Stimulated activated CD4-positive, alpha-beta T cell treated with anti-CD3 and anti-CD28 coated beads, Interleukin-15, amount 100 ng/mL, for 24 hours (primary cell): ENCODE data around the gene ESPNL.
A peak's percentile ranks its signal among the peaks of the same experiment; 100 is the strongest.

ENCODE experiments used
- DNase-seq: peaks from one replicate; pipeline ENCODE4 v3.0.0-alpha.2; 2020

The ESPNL gene

DNA sequence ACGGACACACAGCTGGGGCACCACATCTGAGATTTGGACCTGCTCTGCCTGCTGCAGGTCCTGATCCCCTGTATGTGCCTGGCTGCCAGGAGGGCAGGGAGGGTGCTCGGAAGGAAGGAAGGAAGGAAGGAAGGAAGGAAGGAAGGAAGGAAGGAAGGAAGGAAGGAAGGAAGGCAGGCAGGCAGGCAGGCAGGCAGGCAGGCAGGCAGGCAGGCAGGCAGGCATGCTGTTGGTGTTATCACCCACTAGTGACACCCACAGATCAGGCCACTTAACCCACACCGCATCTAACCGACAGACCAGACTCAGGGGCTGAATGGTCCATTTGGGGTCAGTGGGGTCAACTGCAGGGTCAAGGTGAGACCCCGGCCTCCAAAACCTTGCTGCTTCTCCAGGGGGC, 44.1 kb downstream of the ESPNL start:
- DNase-seq, result no peak

- no peak for DNase-seq
These were observed 44.9 kb downstream of the ESPNL start for GRCh38 chr2:238145046-238145445.

- DNase-seq, result no peak
These were observed 45.7 kb downstream of the ESPNL start for GRCh38 chr2:238145851-238146250.

- DNase-seq, result no peak
These were observed 46.9 kb downstream of the ESPNL start for GRCh38 chr2:238146884-238147544.

DNA sequence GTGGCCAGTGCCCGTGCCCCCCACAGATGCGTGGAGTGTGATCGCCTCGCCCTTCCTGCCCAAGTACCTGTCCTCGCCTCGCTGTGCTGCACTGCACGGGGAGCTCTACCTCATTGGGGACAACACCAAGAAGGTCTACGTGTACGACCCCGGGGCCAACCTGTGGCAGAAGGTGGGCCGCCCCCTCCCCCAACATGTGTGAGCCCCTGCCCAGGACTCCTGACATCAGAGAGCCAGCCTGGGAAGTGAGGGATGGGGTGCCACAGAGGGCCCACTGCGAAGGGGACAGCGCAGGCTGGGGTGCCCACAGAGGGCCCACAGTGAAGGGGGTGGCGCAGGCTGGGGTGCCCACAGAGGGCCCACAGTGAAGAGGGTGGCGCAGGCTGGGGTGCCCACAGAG, 48.8 kb downstream of the ESPNL start:
- no peak for DNase-seq

GRCh38 chr2:238149841-238150572, 49.9 kb downstream of the ESPNL start:
- DNase-seq, result no peak

GRCh38 chr2:238150686-238151085, 50.5 kb downstream of the ESPNL start:
- DNase-seq, result no peak

DNA sequence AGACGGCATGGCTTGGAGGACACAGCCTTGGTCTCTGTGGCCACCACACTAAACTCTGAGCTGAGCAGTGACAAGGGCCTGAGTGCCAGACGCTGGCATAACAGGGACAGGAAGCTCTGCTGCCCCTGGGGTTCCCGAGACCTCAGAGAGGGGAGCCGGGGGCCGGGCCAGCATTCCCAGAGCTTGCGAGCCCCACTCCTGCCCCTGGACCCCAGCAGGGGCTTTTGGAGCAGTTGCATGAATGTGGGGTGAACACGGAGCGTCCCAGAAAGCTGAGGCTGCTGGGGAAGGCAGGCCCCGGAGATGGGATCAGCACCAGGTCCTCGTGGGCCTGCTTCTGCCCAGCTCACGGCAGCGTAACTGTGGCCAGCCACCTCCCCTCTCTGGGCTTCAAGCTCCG, 51.1 kb downstream of the ESPNL start:
- DNase-seq, result no peak

DNA sequence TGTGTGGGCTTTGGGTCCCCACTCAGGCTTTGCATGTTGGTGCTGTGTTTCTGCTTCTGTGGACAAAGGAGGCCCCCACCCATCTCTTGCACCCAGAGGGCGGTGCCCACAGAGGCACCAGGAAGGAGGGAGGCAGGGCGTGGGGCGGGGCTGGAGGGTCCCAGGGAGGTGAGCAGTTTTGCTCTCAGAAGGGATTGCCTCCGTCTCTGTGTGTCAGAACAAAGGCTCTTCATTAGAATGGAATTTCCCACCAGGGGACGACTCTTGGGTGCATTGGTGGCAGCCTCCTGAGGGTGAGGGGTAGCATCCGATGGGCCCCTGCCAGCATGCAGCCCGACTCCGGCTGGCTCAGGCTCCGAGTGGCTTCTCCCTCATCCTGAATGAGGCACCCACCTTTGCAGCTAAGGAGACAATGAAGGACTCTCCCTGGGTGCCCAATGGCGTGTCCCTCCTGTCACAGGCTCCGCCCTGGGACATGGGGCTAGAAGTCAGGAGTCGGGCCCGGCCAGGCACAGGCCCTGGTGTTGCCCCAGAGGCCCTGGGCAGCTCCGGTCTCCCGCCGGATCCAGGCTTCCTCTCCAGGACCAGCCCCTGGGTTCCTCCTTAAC, 51.6 kb downstream of the ESPNL start:
- no peak for DNase-seq

GRCh38 chr2:238152771-238153688, 52.9 kb downstream of the ESPNL start:
- no peak for DNase-seq

DNA sequence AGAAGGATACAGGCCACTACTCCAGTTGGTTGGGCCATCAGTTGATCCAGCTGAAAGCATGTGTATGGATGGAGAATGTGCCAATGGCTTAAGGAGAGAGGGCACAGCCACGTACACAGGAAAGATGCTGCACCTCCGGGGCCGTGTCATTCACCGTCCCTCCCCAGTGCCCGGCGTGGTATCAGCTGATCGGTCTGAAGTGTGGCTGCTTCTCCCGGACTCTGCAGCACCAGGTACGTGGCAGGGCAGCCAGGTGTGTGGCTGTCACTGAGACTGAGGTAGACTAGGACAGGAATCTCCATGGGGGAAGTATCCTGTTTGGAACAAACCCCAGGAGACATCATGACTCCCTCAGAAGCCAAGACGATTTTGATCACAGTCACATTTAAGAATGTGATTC, 54.4 kb downstream of the ESPNL start:
- no peak for DNase-seq

DNA sequence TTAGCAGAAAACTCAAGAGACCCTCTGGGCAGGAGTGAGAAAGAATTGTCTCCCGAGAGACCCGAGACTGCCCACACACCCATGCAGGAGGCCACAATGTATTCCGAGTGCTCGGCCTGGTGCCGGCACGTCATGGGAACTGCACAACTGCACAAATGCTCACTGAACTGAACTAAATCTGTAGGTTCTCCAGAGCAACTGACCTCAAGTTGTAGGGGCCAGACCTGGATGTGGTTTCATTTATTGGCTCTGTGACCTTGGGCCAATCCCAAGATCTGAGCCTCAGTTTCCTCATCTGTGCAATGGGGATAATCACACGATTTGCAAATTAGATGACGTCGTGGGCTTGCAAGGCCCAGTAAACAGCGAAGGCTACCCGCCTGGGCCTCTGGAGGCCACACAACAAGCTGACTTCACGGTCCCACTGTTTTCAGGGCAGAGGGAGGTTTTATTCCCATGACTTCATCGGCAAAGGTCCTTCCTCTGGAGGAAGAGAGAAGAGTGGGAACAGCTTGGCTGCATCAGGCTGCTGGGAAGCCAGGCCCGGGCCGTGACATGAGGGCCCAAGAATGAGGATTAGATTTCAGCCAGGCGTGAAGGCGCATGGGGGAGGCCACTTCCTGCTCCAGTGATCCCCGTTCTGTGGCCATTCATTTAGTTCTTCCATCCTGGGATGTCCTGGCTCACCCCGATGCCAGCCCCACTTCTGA, 55.1 kb downstream of the ESPNL start:
- DNase-seq, result no peak

DNA sequence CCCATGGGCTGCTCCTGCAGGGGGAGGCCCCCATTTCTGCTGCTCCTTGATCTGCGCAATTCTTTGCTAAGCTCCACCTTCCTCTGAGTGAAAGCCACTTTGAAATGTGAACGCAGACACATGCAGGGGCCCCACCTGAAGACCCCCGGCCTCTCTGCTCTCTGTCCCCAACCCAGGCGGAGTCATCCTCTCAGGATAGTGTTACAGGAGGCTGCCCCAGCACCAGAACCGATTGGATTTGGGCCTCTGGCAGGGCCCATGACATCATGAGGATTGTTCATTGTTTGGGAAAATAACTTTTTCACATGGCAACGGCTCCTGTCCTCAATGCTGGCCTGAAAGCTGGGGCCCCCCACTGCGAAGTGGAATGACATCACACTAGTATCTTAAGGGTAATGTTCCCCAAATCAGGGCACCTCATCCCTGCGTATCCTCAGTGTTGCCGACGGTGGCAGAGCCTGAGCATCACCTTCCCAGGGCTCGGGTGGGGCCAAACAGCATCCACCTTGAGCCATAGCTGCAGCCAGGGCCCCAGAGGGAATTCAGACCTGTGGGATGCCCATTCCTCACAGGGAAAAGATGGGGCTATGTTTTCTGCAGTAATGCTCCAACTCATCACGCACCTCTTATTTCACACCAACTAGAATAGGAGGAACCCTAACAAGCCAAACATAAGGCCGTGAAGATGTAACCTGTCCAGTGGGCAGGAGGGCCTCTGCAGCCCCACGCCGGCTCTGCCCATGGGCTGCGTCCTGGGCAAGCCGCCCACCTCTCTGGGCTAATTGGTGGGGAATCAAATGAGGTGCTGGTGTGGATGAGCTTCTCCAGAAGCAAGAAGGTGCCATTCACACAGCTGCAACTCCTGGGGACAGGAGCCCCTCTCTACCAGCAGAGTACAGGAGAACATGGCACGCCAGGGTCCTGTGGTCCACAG, 55.9 kb downstream of the ESPNL start:
- DNase-seq, result no peak

GRCh38 chr2:238157506-238158017, 57.4 kb downstream of the ESPNL start:
- no peak for DNase-seq

DNA sequence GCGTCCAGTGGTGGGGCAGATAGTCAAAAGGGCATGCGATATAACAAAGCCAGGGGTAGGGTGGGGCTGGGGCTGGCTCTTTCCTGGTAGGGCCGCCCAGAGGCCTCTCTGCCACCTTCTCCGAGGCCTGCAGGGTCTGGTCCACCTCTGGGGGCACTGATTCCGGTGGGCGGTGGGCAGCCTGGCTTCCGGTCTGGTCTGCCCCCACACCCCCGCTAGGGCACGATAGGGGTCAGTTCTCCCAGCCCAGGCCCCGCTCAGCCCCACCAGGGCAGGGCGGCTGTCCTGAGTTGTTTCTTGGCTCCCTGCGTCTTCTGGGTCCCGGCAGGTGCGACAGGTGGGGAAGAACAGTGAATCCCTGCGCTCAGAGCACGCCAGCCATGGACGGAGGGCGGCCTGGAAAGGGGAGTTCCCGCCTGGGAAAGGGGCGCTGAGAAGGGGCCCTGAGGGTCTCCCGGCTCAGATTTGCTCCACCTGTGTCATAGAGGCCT, 57.9 kb downstream of the ESPNL start:
- DNase-seq, result no peak

- DNase-seq, result peak; percentile 69
These were observed 58.5 kb downstream of the ESPNL start, which contains the start of gene ERFE for GRCh38 chr2:238158509-238159070. Gene ERFE (plus strand): TSS chr2:238158970. CDS start chr2:238159008, 38 bp downstream.

- DNase-seq, result peak; percentile 45
These were observed 59.0 kb downstream of the ESPNL start for GRCh38 chr2:238159071-238159539.

GRCh38 chr2:238159661-238160205, 59.6 kb downstream of the ESPNL start:
- DNase-seq, result no peak

DNA sequence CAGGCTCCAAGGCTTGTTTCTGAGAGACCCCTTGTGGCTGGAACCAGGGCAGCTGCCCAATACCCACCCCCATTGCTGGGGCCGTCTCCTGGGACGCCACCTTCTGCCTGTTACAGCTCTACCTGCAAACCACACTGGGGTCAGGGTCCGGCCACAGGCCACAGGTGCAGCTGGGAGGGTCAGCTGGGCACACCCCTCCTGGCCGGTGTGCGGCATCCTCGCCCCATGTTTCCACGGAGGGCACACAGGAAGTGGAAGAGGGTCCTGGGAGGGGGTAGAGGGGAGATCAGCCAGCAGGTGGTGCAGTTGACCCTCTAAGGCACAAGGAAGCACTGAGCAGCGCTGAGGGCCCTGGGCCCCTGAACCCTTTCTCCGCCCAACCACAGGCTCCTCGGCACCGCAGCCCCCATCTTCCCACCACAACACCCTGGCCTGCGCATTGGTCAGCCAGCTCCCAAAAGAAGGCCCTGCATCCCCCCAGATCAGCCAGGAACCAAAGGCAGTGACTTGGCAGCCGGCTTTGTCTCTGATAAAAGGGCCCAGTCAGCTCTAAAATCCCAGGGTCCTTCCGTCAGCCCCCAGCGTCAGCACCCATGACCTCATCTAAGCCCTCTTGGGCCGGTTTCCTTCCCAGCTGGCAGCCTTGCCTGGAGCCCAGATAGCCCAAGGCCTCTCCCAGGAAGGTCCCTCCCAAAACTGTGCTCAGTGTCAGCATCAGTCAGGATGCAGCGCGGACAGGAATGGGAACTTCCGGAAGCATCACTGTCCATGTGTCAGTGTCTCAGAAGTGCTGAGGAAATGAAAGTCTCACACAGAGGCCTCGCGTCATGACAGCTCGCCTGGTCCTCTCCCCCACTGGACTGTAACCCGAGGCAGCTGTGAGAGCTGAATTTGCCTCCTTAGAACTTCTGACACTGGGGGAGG, 60.3 kb downstream of the ESPNL start:
- no peak for DNase-seq
